Forelimb muscle (tissue), 1 donor: Measurements from ENCODE around the gene NDUFS3. TPM values are rescaled to one million over a fixed set of nuclear protein-coding genes. Genes with fewer than 3 reads are reported as not detected.
"Not testable (repeated sequence)": the region's sequence is repeated elsewhere in the genome, so short reads cannot be mapped to it uniquely, and the experiment has no call there.

ENCODE experiments used
- DNase-seq: peaks from one replicate; pipeline ENCODE4 v3.0.0-alpha.2; 2013; ENCODE audit warnings: low read depth
- polyA plus RNA-seq: library from polyadenylated mRNA; unstranded; fragments of 120-200 nt; gene quantifications from one replicate; pipeline ENCODE4 v1.2.1, GENCODE V29; 2013; ENCODE audit not compliant: insufficient read length

NDUFS3 gene
- 95.7 TPM for polyA plus RNA-seq

- DNase-seq: peak; percentile 77
Measured at GRCh38 chr11:47578524-47579494, at the start of gene NDUFS3, which contains the start of gene KBTBD4. TSS of gene NDUFS3 (plus strand) at chr11:47579074. CDS start at chr11:47579092, 18 bp downstream. TSS of gene KBTBD4 (minus strand) at chr11:47578970. CDS start at chr11:47578951, 19 bp downstream.

DNA sequence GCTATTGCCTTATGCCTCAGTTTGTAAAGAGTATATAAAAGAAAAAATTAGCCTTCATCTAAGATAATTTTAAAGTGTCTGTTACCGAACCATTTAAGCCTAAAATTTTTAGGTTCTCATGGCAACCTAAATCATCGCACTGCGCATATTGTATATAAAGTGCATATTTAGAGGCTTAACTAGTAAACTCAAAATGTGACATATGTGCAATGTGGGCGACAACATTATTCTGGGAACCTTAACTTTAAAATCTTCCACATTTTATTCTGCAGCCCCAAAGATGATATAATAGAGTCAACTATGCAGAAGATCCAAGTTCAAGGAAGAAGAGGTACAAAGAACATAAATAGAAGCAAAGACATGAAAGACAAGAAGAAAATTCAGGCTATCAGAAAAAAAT, 48.9 kb upstream of the NDUFS3 start:
- DNase-seq: no peak

DNA sequence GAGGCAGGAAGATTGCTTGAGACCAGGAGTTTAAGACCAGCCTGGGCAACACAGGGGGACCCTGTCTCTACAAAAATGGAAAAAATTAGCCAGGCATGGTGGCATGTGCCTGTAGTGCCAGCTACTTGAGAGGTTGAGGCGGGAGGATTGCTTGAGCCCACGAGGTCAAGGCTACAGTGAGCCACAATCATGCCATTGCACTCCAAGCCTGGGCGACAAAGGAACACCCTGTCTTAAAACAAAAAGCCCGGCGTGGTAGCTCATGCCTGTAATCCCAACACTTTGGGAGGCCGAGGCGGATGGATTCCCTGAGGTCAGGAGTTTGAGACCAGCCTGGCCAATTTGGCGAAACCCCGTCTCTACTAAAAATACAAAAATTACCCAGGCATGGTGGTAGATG, 48.2 kb upstream of the NDUFS3 start:
- not testable (repeated sequence) for DNase-seq

DNA sequence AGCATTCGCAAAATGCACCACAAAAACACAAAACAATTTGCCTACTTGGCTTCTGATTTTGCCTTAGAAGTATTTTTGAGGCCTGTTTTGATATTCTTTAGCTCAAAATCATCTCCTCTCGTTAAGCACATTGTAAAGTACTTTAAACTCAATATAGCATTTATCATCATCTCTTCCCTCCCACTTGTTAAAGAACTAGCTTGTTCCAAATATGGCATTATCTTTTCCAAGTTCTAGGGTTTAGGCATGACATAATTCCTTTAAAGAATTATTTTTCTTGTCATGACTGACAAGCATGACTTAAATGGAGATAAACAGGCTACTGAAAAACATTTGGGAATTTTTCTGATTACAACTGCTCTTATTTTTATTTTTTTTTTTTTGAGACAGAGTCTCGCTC, 47.2 kb upstream of the NDUFS3 start:
- no peak for DNase-seq

DNA sequence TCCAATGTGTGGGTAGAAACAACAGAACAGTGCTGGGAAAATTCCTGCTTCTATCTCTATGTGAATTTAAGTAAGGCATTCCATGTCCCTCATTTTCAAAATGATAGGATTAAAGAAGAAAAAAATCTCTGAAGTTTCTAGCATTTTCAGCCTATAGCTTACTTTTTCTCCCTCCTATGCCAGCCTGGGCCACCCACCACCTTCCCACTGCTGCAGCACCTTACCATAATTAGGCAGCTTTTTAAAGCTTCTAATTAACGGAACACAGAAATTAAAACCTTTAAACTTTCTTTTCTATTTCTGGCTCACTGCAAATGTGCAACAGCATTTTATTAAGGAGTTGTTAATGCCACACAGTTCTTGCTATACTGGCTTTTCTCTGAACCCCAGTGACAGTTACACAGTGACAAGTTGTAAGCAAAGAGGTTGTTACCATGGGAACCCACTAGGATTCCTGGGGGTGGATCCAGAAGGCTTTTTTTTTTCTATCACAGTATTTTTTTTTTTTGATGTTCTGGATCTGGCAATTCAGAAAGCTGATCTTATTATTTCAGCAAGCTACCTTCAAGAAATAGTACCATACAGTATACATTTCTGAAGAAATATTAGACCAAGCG, 46.2 kb upstream of the NDUFS3 start:
- DNase-seq: no peak

- DNase-seq: no peak
Measured at GRCh38 chr11:47533690-47534151, 45.2 kb upstream of the NDUFS3 start.

DNA sequence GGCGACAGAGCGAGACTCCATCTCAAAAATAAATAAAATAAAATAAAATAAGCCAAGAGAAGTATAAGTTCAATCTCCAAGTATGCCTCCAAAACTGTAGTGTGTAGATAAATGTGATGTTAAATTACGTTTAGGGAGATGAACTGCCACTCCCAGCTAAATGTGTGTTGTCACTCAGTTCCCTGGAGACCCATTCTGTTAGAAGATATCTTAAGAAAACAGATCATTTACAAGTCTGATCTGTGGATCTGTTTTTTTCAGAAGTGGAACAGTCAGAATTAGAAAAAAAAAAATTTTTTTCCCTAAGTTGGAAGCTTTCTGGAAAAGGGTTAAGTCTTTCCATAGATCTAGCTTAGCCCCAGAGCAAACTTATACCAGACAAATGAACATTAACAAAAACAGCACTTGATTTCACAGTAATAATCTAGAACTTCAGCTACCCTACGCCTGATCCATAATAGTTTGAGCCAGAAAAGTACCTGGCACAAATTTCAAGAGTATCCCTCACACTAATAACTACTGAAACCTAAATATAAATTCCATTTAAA, 44.1 kb upstream of the NDUFS3 start:
- DNase-seq: no peak

- DNase-seq: peak; percentile 49
Measured at GRCh38 chr11:47536915-47537314, 42.0 kb upstream of the NDUFS3 start.

DNA sequence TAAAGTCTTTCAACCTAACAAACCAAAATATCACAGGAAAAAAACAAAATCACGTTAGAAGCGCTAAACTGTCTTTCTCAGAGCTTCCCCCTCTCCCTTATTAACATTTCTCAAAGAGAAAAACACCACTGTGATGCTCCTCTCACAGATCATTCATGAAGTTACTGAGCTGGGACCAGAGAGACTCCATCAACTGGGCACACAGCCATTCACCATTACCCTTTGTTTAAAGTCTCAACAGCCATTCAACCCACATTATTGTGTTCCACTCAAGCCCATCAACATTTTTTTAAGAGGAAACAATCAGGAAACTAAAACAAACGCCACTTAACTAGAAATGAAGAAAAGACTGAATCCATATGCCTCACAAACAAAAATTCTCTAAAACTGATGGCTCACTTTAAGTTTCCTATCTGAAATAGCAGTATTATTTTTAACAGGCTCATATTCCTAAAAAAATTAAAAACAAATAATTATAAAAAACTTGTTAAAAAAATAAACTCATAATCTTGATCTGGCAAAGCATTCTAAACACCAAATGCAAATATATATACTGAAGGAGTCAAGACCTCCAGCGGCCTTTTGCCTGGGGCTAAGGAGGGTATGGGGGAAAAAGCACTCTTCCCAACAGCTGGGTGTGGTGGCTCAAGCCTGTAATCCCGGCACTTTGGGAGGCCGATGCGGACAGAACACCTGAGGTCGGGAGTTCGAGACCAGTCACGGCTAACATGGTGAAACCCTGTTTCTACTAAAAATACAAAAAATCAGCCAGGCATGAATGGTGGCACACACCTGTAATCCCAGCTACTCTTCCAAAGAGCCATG, 39.9 kb upstream of the NDUFS3 start:
- no peak for DNase-seq

- no peak for DNase-seq
Measured at GRCh38 chr11:47539681-47540039, 39.2 kb upstream of the NDUFS3 start.

DNA sequence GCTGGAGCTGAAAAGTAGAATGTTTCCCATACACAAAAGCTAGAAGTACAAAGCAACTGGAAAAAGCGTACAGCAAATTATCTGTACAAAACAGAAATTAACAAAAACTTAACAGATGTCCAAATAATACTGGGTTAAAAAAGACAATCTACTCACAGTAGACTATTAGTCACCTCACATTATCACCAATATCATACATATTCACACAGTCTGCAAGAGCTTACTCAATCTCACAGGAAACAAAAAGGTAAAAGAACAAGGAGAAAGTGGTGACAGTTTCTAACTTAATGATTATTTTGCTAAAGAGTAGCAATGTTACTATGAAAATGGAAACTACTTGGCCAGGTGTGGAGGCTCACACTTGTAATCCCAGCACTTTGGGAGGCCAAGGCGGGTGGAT, 37.8 kb upstream of the NDUFS3 start:
- no peak for DNase-seq

- no peak for DNase-seq
Measured at GRCh38 chr11:47545298-47545697, 33.6 kb upstream of the NDUFS3 start.

DNA sequence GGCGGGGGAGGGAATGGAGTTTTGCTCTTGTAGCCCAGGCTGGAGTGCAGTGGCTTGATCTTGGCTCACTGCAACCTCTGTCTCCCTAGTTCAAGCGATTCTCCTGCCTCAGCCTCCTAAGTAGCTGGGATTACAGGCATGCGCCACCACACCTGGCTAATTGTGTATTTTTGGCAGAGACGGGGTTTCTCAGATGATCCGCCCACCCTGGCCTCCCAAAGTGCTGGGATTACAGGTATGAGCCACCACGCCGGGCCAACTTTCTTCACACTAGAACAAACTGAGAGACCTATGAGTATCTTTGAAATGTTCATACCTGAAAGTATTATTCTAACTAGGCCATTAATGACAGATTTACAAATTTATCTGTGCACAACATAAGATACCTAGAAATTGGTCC, 32.6 kb upstream of the NDUFS3 start:
- not testable (repeated sequence) for DNase-seq

- DNase-seq: no peak
Measured at GRCh38 chr11:47550288-47551047, 28.4 kb upstream of the NDUFS3 start.

GRCh38 chr11:47551086-47551485, 27.8 kb upstream of the NDUFS3 start:
- no peak for DNase-seq

GRCh38 chr11:47552056-47552565, 26.8 kb upstream of the NDUFS3 start:
- DNase-seq: no peak

DNA sequence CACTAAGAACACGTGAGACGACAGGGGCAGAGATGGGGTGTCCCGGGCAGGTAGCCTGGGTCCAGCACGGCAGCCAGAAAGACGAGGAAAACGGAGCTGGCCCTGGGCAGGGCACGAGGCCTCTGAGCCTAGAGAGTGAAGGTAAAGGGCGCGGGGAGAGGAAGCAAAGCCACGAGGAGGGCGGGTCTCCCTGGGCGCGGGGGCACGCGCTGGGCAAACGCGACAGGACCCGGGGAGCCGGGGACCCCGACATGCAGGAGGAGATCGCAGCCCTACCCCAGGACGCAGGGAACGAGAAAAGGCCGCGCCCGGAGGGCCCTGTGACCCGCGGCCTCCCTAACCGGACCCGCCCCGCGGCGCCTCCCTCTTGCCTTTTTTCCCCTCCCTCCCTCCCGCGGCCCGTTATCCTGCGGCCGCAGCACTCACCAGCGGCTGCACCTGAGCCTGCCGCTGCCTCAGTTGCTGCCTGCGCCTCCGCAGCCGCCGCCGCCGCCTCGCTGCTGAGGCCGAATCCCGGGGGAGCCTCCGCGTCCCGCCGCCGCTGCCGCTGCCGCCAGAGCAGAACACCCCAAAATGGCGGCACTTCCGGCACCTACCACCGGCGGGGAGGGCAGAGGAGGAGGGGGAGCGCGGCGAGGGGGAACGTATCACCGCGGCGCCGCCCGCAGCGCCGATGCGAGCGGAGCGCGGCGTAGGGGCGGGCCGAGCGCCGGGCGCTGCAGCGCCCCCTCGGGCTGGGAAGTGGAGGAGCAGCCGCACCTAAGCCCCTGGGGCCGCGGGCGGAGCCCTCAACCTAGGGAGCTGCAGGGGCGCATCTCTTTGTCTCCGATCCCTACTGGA, 26.1 kb upstream of the NDUFS3 start, which contains the start of gene CELF1:
CELF1 (minus strand) TSS at position 567 of the 840 bp plus-strand sequence. CDS start 53,609 bp downstream, outside the sequence.
- peak; percentile 73 for DNase-seq

GRCh38 chr11:47553406-47553743, 25.5 kb upstream of the NDUFS3 start:
- DNase-seq: no peak

DNA sequence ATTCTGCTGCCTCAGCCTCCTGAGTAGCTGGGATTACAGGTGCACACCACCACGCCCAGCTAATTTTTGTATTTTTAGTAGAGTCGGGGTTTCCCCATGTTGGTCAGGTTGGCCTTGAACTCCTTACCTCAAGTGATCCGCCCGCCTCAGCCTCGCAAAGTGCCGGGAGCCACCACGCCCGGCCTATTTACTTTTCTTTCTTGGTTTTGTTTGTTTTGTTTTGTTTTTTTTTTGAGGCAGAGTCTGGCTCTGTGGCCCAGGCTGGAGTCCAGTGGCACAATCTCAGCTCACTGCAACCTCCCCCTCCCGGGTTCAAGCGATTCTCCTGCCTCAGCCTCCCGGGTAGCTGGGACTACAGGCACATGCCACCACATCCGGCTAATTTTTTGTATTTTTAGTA, 21.9 kb upstream of the NDUFS3 start:
- not testable (repeated sequence) for DNase-seq

DNA sequence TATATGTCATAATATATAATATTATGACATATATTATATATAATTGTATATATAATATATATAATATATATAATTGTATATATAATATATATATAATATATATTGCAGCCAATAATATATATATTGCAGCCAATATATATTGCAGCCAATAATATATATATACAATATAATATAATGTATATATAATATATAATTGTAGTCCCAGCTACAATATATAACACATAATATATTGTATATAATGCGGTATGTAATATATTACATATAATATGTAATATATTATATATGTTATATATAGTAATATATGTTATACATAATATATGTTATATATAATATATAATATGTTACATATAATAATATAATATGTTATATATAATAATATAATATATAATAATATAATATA, 20.2 kb upstream of the NDUFS3 start:
- no peak for DNase-seq
